GM12873 (cell line): Measurements from ENCODE around the gene PGPEP1.
A peak's percentile ranks its signal among the peaks of the same experiment; 100 is the strongest.

Experiments
- TF ChIP-seq, protein P1 (sequence below): IDR thresholded peaks from 2 replicates; pipeline ENCODE4 v1.5.1; 2012; ENCODE audit warnings: low read depth, mild to moderate bottlenecking, moderate library complexity, low read length, control low read depth; ENCODE audit not compliant: insufficient read depth; ENCODE audit errors: missing control alignments

PGPEP1 gene

DNA sequence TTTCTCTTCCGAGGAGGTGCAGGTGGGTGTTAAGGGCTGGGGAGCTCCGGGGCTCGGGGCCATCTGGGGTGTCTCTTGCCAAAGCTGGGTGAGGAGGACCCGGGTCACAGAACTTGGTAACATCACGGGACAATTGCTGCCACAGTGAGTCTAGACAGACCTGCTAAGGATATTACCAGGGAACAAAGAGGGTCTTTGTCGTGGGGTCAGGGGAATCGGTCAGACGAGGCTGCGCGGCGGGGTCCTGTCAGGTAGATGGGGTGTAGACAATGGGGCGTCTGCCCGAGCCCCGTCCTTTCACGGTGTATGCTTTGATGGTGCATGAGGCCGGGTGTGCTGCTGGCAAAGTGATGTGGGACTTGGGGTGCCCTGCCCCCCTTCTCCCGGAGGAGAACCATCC, 7.8 kb downstream of the PGPEP1 start:
- TF ChIP-seq, protein P1, sequence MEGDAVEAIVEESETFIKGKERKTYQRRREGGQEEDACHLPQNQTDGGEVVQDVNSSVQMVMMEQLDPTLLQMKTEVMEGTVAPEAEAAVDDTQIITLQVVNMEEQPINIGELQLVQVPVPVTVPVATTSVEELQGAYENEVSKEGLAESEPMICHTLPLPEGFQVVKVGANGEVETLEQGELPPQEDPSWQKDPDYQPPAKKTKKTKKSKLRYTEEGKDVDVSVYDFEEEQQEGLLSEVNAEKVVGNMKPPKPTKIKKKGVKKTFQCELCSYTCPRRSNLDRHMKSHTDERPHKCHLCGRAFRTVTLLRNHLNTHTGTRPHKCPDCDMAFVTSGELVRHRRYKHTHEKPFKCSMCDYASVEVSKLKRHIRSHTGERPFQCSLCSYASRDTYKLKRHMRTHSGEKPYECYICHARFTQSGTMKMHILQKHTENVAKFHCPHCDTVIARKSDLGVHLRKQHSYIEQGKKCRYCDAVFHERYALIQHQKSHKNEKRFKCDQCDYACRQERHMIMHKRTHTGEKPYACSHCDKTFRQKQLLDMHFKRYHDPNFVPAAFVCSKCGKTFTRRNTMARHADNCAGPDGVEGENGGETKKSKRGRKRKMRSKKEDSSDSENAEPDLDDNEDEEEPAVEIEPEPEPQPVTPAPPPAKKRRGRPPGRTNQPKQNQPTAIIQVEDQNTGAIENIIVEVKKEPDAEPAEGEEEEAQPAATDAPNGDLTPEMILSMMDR: no peak

DNA sequence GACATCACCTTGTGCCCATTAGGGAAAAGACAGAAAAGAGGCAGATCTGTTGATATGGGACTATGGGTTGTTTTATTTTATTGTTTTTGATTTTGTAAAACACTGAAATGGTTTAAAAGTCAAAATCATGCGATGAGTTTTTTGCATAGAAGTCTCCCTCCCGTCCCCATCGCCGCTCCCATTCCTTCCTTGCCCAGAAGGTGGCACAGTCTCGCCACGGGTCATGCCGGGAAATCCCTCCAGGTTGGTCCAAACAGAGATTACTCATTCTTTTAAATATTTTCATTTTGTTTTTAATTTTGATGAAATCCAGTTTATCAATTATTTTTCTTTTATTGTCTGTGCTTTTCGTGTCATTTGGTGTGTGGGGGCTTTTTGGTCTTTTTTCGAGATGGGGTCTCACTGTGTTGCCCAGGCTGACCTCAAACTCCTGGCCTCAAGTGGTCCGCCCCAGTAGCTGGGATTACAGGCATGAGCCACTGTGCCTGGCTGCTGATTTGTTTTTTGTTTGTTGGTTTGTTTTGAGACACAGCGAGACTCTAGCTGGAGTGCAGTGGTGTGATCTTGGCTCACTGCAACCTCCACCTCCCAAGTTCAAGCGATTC, 9.2 kb downstream of the PGPEP1 start:
- TF ChIP-seq, protein P1: peak; percentile 69

DNA sequence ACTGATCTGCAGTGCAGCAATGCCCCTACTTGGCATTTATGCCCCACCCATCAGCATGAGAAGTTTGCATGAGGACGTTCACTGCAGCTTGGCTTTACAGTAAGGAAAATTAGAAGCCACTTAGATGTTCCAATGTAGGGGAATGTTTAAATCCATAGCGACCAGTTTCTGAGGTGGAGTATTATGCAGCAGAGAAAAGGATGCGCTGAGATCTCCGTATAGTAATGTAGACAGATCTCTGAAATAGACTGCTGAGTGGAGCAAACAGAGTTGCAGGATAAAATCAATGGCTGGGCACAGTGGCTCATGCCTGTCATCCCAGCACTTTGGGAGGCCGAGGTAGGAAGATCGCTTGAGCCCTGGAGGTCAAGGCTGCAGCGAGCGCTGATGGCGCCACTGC, 10.1 kb downstream of the PGPEP1 start:
- TF ChIP-seq, protein P1: no peak

DNA sequence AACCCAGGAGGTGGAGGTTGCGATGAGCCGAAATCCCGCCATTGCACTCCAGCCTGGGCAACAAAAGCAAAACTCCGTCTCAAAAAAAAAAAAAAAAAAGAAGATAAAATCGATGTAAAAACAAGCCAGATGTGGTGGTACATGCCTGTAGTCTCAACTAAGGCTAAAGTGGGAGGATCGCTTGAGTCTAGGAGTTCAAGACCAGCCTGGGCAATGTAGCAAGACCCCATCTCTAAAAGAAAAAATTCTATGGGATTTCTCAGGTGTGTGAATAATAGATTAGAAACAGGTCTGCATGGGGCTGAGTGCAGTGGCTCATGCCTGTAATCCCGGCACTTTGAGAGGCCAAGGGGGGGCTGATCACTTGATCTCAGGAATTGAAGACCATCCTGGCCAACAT, 11.1 kb downstream of the PGPEP1 start:
- TF ChIP-seq, protein P1: no peak

DNA sequence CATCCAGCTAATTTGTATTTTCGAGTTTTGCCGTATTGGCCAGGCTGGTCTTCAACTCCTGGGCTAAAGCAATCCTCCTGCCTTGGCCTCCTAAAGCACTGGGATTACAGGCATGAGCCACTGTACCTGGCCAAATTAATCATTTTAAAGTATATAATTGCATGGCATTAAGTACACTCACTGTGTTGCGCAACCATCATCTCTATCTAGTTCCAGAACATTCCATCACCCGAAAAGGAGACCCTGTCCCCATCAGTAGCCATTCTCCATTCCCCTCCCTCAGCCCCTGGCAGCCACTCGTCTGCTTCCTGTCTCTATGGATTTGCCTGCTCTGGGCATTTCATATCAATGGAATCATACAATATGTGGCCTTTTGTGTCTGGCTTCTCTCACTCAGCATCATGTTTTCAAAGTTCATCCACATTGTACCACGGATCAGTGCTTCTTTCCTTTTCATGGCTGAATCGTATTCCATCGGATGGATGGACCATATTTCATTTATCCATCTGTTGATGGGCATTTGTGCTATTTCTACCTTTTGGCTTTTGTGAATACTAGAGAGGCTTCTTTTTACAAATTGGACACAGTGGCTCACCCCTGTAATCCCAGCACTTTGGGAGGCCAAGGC, 13.1 kb downstream of the PGPEP1 start:
- TF ChIP-seq, protein P1: no peak

DNA sequence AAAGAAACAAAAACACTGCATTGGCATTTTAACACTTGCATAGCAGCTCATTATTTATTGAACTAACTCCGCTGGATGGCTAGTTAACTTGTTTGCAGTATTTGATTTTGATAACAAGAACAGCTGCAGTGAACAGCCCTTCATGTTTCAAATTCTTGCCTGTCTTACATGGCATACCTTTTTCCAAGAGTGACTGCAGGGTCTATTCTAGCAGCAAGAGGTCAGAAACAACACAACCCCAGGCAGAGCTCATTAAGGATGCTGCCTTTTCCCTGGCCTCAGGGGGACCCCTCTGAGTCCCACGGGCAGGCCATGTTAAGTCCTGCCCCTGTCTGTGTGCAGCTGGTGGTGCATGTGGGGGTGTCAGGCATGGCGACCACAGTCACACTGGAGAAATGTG, 16.6 kb downstream of the PGPEP1 start:
- TF ChIP-seq, protein P1: no peak

DNA sequence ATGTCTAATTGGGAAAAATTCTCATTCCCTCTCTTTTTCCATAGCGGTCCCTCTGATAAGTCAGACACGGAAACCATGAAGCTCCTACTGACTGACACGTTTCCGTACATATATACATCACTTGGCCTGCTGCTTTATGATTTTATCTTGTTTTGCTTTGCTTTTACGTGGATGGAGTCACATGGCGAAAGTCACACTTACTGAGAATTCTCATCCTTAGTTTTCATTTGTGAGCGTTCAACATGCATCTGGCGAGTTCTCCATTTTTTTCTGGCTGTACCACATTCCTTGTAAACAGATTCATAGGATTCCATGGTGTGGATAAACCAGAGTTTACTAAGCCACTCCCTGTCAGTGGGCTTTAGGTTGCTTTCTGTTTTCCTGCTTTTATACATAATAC, 21.2 kb downstream of the PGPEP1 start:
- TF ChIP-seq, protein P1: no peak
